ENCODE data around the gene NID1. TPM values are rescaled to one million over a fixed set of nuclear protein-coding genes. Genes with fewer than 3 reads are reported as not detected.
A peak's percentile ranks its signal among the peaks of the same experiment; 100 is the strongest.

The NID1 gene
- total RNA-seq, 1 donor from 2014 or later = 32.5 TPM

- Histone ChIP-seq H4K20me1 (ENCODE audit: low read depth) (no peaks in the 10 kb centered on the region), H3K9me3 (ENCODE audit: low read depth) (no peaks in the 10 kb centered on the region), H3K36me3 (no peaks in the 10 kb centered on the region), H3F3A (ENCODE audit: low read depth) (peaks cover 17% of the 10 kb centered on the region), H3K4me1 (no peaks in the 10 kb centered on the region), H3K79me2 (ENCODE audit: low read depth) (no peaks in the 10 kb centered on the region), H3K27me3 (peaks cover 59% of the 10 kb centered on the region), H3K4me3 (peak overlapping the region; percentile 78), H3K4me2 (peak overlapping the region; percentile 93), H3K9ac (no peak overlapping the region), H3K27ac (no peak overlapping the region), H2AFZ (replicated peaks) (peak overlapping the region; percentile 87)
- H3K9me3 Mint-ChIP-seq = no peaks in the 10 kb centered on the region
- peaks cover 19% of the 10 kb centered on the region for H3K27me3 Mint-ChIP-seq (ENCODE audit: insufficient read depth, low read depth)
- peaks cover 15% of the 10 kb centered on the region for H3K4me1 Mint-ChIP-seq
- peak overlapping the region; percentile 82 for H3K4me3 Mint-ChIP-seq
- peak; percentile 26 for DNase-seq (ENCODE audit: low spot score)
- H3K27ac Mint-ChIP-seq = no peak overlapping the region
- no peak for TF ChIP-seq CTCF (IDR thresholded peaks at IDR 0.05)
- peak; percentile 71 for TF ChIP-seq EZH2 (IDR thresholded peaks at IDR 0.05)
- TF ChIP-seq EZH2phosphoT487 (IDR thresholded peaks at IDR 0.05) = peak; percentile 49
- no peaks in the 10 kb centered on the region for H3K36me3 Mint-ChIP-seq
Observed at GRCh38 chr1:236065509-236066005, 667 bp upstream of the NID1 start.

- no peaks in the 10 kb centered on the region for H3K9me3 ChIP-seq (ENCODE audit: low read depth)
- peaks cover 59% of the 10 kb centered on the region for H3K27me3 ChIP-seq
- peak overlapping the region; percentile 93 for H3K4me2 ChIP-seq
- no peak overlapping the region for H3K27ac ChIP-seq
- Mint-ChIP-seq H3K4me1 (peaks cover 15% of the 10 kb centered on the region), H3K36me3 (no peaks in the 10 kb centered on the region), H3K4me3 (peak overlapping the region; percentile 90), H3K27ac (peak overlapping the region; percentile 51), H3K9me3 (no peaks in the 10 kb centered on the region), H3K27me3 (ENCODE audit: insufficient read depth, low read depth) (peaks cover 22% of the 10 kb centered on the region)
- peaks cover 17% of the 10 kb centered on the region for H3F3A ChIP-seq (ENCODE audit: low read depth)
- peak; percentile 63 for DNase-seq (ENCODE audit: low spot score)
- no peak overlapping the region for H3K9ac ChIP-seq
- H3K36me3 ChIP-seq = no peaks in the 10 kb centered on the region
- H3K4me3 ChIP-seq = peak overlapping the region; percentile 78
- H2AFZ ChIP-seq (replicated peaks) = peak overlapping the region; percentile 87
- TF ChIP-seq EZH2phosphoT487 (IDR thresholded peaks at IDR 0.05) (no peak), CTCF (IDR thresholded peaks at IDR 0.05) (no peak), EZH2 (IDR thresholded peaks at IDR 0.05) (no peak)
- no peaks in the 10 kb centered on the region for H3K79me2 ChIP-seq (ENCODE audit: low read depth)
- H4K20me1 ChIP-seq (ENCODE audit: low read depth) = no peaks in the 10 kb centered on the region
- H3K4me1 ChIP-seq = peaks cover 5% of the 10 kb centered on the region
Observed at GRCh38 chr1:236063919-236064673, 794 bp downstream of the NID1 start.

- H3F3A ChIP-seq (ENCODE audit: low read depth) = peaks cover 17% of the 10 kb centered on the region
- H3K27ac ChIP-seq = no peak overlapping the region
- peaks cover 59% of the 10 kb centered on the region for H3K27me3 ChIP-seq
- no peaks in the 10 kb centered on the region for H3K79me2 ChIP-seq (ENCODE audit: low read depth)
- H3K4me1 ChIP-seq = peaks cover 11% of the 10 kb centered on the region
- no peaks in the 10 kb centered on the region for H3K9me3 Mint-ChIP-seq
- peaks cover 19% of the 10 kb centered on the region for H3K4me1 Mint-ChIP-seq
- H2AFZ ChIP-seq (replicated peaks) = no peak overlapping the region
- TF ChIP-seq EZH2 (IDR thresholded peaks at IDR 0.05) = no peak
- TF ChIP-seq CTCF (IDR thresholded peaks at IDR 0.05) = no peak
- no peak for TF ChIP-seq EZH2phosphoT487 (IDR thresholded peaks at IDR 0.05)
- H3K36me3 Mint-ChIP-seq = no peaks in the 10 kb centered on the region
- H3K4me3 ChIP-seq = peak overlapping the region; percentile 78
- peaks cover 22% of the 10 kb centered on the region for H3K27me3 Mint-ChIP-seq (ENCODE audit: insufficient read depth, low read depth)
- H3K27ac Mint-ChIP-seq = peak overlapping the region; percentile 51
- H3K4me2 ChIP-seq = peak overlapping the region; percentile 93
- no peak for DNase-seq (ENCODE audit: low spot score)
- H4K20me1 ChIP-seq (ENCODE audit: low read depth) = no peaks in the 10 kb centered on the region
- no peaks in the 10 kb centered on the region for H3K36me3 ChIP-seq
- no peak overlapping the region for H3K9ac ChIP-seq
- H3K4me3 Mint-ChIP-seq = peak overlapping the region; percentile 90
- H3K9me3 ChIP-seq (ENCODE audit: low read depth) = no peaks in the 10 kb centered on the region
Observed at GRCh38 chr1:236063551-236063918, 1.4 kb downstream of the NID1 start.
